ENCODE measurements around the gene MCC.

The MCC gene

GRCh38 chr5:113299591-113299990 lies 188.7 kb downstream of the MCC start:
- DNase-seq = no peak

GRCh38 chr5:113296676-113297075 lies 191.6 kb downstream of the MCC start:
- no peak for DNase-seq

GRCh38 chr5:113295111-113295539 lies 193.1 kb downstream of the MCC start:
- DNase-seq = no peak

- peak; percentile 75 for DNase-seq
These were observed 193.7 kb downstream of the MCC start for GRCh38 chr5:113294311-113295110.

- peak; percentile 16 for DNase-seq
These were observed 194.3 kb downstream of the MCC start for GRCh38 chr5:113293975-113294310.

- DNase-seq = no peak
These were observed 194.9 kb downstream of the MCC start for GRCh38 chr5:113293068-113293974.

GRCh38 chr5:113292462-113292861 lies 195.8 kb downstream of the MCC start:
- DNase-seq = no peak

- no peak for DNase-seq
These were observed 204.7 kb downstream of the MCC start for GRCh38 chr5:113283558-113283957.

- no peak for DNase-seq
These were observed 205.8 kb downstream of the MCC start for GRCh38 chr5:113282472-113282871.

GRCh38 chr5:113281194-113281593 lies 207.1 kb downstream of the MCC start:
- DNase-seq = no peak

GRCh38 chr5:113280541-113280940 lies 207.7 kb downstream of the MCC start:
- DNase-seq = no peak

- no peak for DNase-seq
These were observed 209.3 kb downstream of the MCC start for GRCh38 chr5:113278976-113279375.

- no peak for DNase-seq
These were observed 211.8 kb downstream of the MCC start for GRCh38 chr5:113276493-113276892.

- no peak for DNase-seq
These were observed 212.3 kb downstream of the MCC start for GRCh38 chr5:113276001-113276400.

- no peak for DNase-seq
These were observed 213.3 kb downstream of the MCC start for GRCh38 chr5:113274836-113275414.

- DNase-seq = no peak
These were observed 214.3 kb downstream of the MCC start for GRCh38 chr5:113273948-113274347.

GRCh38 chr5:113271745-113272454 lies 216.4 kb downstream of the MCC start:
- no peak for DNase-seq

- no peak for DNase-seq
These were observed 217.2 kb downstream of the MCC start for GRCh38 chr5:113271015-113271414.

- DNase-seq = no peak
These were observed 218.2 kb downstream of the MCC start for GRCh38 chr5:113270086-113270485.

- no peak for DNase-seq
These were observed 218.9 kb downstream of the MCC start for GRCh38 chr5:113269023-113269997.

- DNase-seq = no peak
These were observed 220.0 kb downstream of the MCC start for GRCh38 chr5:113268232-113268631.

Measured in CD4-positive, alpha-beta T cell treated with Interleukin-17A for 1 hour (primary cell).